Mesenchymal stem cell (in vitro differentiated cells and primary cell): ENCODE data around the gene EVI5.

Experiments used
- DNase-seq: peaks from one replicate; pipeline ENCODE4 v3.0.0-alpha.2; 2013
- H2AFZ ChIP-seq: one replicate; pipeline ENCODE4 v1.6.1; 2013; ENCODE audit warnings: low read depth, mild to moderate bottlenecking, control low read depth, inconsistent platforms, low read length, moderate library complexity
- H2AK5ac ChIP-seq: 2 replicates; pipeline ENCODE4 v1.6.1; 2013; ENCODE audit warnings: low read length, moderate library complexity, mild to moderate bottlenecking, inconsistent platforms; ENCODE audit not compliant: severe bottlenecking
- H2BK120ac ChIP-seq: one replicate; pipeline ENCODE4 v1.6.1; 2013; ENCODE audit warnings: low read depth, mild to moderate bottlenecking, inconsistent platforms, low read length, moderate library complexity
- H2BK12ac ChIP-seq, 2 experiments: one replicate each; pipeline ENCODE4 v1.6.1; 2013; ENCODE audit warnings: inconsistent platforms in 2 of 2, low read length in 2 of 2, mild to moderate bottlenecking in 2 of 2, moderate library complexity in 2 of 2, control low read depth in 1 of 2
- H2BK15ac ChIP-seq: one replicate; pipeline ENCODE4 v1.6.1; 2013; ENCODE audit warnings: mild to moderate bottlenecking, low read depth, inconsistent platforms; ENCODE audit not compliant: poor library complexity, severe bottlenecking
- H2BK5ac ChIP-seq: 2 replicates; pipeline ENCODE4 v1.6.1; 2013; ENCODE audit warnings: low read depth, mild to moderate bottlenecking, low read length, control low read depth, inconsistent platforms; ENCODE audit not compliant: poor library complexity, severe bottlenecking
- H3K14ac ChIP-seq, 2 experiments: one replicate each; pipeline ENCODE4 v1.6.1; 2013; ENCODE audit warnings: inconsistent platforms in 2 of 2, low read length in 2 of 2, control low read depth in 1 of 2, mild to moderate bottlenecking in 1 of 2, moderate library complexity in 1 of 2
- H3K18ac ChIP-seq, 2 experiments: one replicate each; pipeline ENCODE4 v1.6.1; 2013; ENCODE audit warnings: inconsistent platforms in 2 of 2, low read length in 2 of 2, control low read depth in 1 of 2, low read depth in 1 of 2, mild to moderate bottlenecking in 1 of 2
- H3K23ac ChIP-seq, 2 experiments: one replicate each; pipeline ENCODE4 v1.6.1; 2013; ENCODE audit warnings: inconsistent platforms in 2 of 2, low read length in 2 of 2, mild to moderate bottlenecking in 2 of 2, moderate library complexity in 2 of 2, control low read depth in 1 of 2
- H3K27ac ChIP-seq: 2 replicates; pipeline ENCODE4 v1.5.1; 2013; ENCODE audit warnings: mild to moderate bottlenecking, moderate library complexity, low read length, control low read depth, inconsistent platforms; ENCODE audit not compliant: poor library complexity, severe bottlenecking
- H3K27me3 ChIP-seq, 2 experiments: 2 replicates each; pipeline versions ENCODE4 v1.6.1 to v1.7.0; 2013; ENCODE audit warnings: low read length in 2 of 2, mild to moderate bottlenecking in 2 of 2, moderate library complexity in 2 of 2, control low read depth in 1 of 2, inconsistent platforms in 1 of 2; ENCODE audit not compliant: control insufficient read depth in 1 of 2, insufficient read depth in 1 of 2
- H3K36me3 ChIP-seq, 2 experiments: 2 replicates each; pipeline versions ENCODE4 v1.6.1 to v1.7.0; 2013; ENCODE audit warnings: low read length in 2 of 2, control low read depth in 1 of 2, inconsistent platforms in 1 of 2, low read depth in 1 of 2, mild to moderate bottlenecking in 1 of 2; ENCODE audit not compliant: insufficient read depth in 2 of 2, control insufficient read depth in 1 of 2
- H3K4ac ChIP-seq, 2 experiments: one replicate each; pipeline ENCODE4 v1.6.1; 2013; ENCODE audit warnings: inconsistent platforms in 2 of 2, low read length in 2 of 2, mild to moderate bottlenecking in 2 of 2, moderate library complexity in 2 of 2, control low read depth in 1 of 2, low read depth in 1 of 2
- H3K4me1 ChIP-seq: 2 replicates; pipeline ENCODE4 v1.6.1; 2013; ENCODE audit warnings: low read depth, low read length, control low read depth; ENCODE audit not compliant: control insufficient read depth, insufficient read depth
- H3K4me2 ChIP-seq: 2 replicates; pipeline ENCODE4 v1.6.1; 2013; ENCODE audit warnings: low read length, mild to moderate bottlenecking, inconsistent platforms; ENCODE audit not compliant: poor library complexity, severe bottlenecking
- H3K4me3 ChIP-seq, 2 experiments: 2 replicates each; pipeline versions ENCODE4 v1.5.1 to v1.7.0; 2013; ENCODE audit warnings: low read length in 2 of 2, mild to moderate bottlenecking in 2 of 2, control low read depth in 1 of 2, low read depth in 1 of 2; ENCODE audit not compliant: insufficient read depth in 1 of 2
- H3K79me1 ChIP-seq: replicated peaks from 2 replicates; pipeline ENCODE4 v1.6.1; 2013; ENCODE audit warnings: mild to moderate bottlenecking, control low read depth, low read length, inconsistent platforms; ENCODE audit not compliant: poor library complexity, severe bottlenecking
- H3K9ac ChIP-seq: 2 replicates; pipeline ENCODE4 v1.7.0; 2013; ENCODE audit warnings: mild to moderate bottlenecking, low read length, moderate library complexity
- H3K9me3 ChIP-seq: 2 replicates; pipeline ENCODE4 v1.7.0; 2013; ENCODE audit warnings: mild to moderate bottlenecking, low read length; ENCODE audit not compliant: control insufficient read depth
- H4K8ac ChIP-seq: one replicate; pipeline ENCODE4 v1.6.1; 2013; ENCODE audit warnings: inconsistent platforms, mild to moderate bottlenecking, low read length, moderate library complexity
- H4K91ac ChIP-seq: one replicate; pipeline ENCODE4 v1.6.1; 2013; ENCODE audit warnings: mild to moderate bottlenecking, low read length, inconsistent platforms
- WGBS: methylation state at CpG from one replicate; pipeline ENCODE4 v1.1.7; 2013; ENCODE audit warnings: mixed read lengths; 5-methylcytosine and 5-hydroxymethylcytosine counted together

The EVI5 gene

GRCh38 chr1:92567211-92567868, 217.6 kb downstream of the EVI5 start:
- Histone ChIP-seq H2BK5ac (no peak overlapping the region), H3K9ac (no peak overlapping the region), H3K9me3 (no peaks in the 10 kb centered on the region), H3K14ac (no peak overlapping the region), H3K23ac (no peak overlapping the region), H3K4me2 (no peak overlapping the region), H3K4me3 (no peak overlapping the region), H2BK15ac (no peak overlapping the region), H3K18ac (no peak overlapping the region), H2BK12ac (no peak overlapping the region), H3K79me1 (no peaks in the 10 kb centered on the region), H3K27ac (no peak overlapping the region), H4K8ac (no peak overlapping the region), H2AK5ac (no peak overlapping the region), H2AFZ (no peak overlapping the region), H3K27me3 (no peaks in the 10 kb centered on the region), H3K36me3 (no peaks in the 10 kb centered on the region), H3K4me1 (no peaks in the 10 kb centered on the region), H2BK120ac (no peak overlapping the region), H3K4ac (no peak overlapping the region), H4K91ac (no peak overlapping the region)
- no CpG with 5 or more reads among the region's 1 CpG for WGBS
- DNase-seq = no peak

DNA sequence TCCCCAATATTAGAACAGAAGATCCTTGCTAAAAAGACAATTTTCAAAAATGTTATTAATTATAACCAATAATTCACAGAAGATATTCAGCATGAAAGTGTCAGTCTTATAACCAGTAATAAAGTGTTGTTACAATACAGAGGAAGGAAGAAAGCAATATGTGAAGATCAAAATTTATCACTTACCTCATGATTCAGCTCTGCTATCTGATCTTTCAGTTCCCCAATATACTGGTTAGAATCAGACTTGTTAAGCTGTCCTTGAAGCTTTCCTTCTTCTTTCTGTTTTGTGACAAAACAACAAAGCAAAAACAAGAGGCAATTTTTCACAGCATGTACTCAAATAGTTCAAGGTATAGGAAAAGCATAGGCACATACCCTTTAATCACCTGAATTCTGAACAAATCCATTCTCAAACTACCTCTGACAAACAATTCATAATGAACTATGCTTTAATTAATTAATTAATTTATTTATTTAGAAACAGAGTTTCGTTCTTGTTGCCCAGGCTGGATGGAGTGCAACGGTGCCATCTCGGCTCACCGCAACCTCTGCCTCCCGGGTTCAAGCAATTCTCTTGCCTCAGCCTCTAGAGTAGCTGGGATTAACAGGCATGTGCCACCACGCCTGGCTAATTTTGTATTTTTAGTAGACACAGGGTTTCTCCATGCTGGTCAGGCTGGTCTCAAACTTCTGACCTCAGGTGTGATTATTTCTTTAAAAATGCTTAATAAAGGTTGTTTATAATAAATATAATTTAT, 221.3 kb downstream of the EVI5 start:
- Histone ChIP-seq H3K18ac (no peak overlapping the region), H3K27ac (no peak overlapping the region), H3K9me3 (no peaks in the 10 kb centered on the region), H3K4ac (no peak overlapping the region), H4K91ac (no peak overlapping the region), H2BK5ac (no peak overlapping the region), H2BK120ac (no peak overlapping the region), H3K4me3 (no peak overlapping the region), H2BK15ac (no peak overlapping the region), H2BK12ac (no peak overlapping the region), H2AFZ (no peak overlapping the region), H3K36me3 (no peaks in the 10 kb centered on the region), H3K4me1 (no peaks in the 10 kb centered on the region), H3K27me3 (no peaks in the 10 kb centered on the region), H3K9ac (no peak overlapping the region), H3K79me1 (no peaks in the 10 kb centered on the region), H3K4me2 (no peak overlapping the region), H2AK5ac (no peak overlapping the region), H4K8ac (no peak overlapping the region), H3K14ac (no peak overlapping the region), H3K23ac (no peak overlapping the region)
- 98% methylated on average over 6 of the region's 6 CpGs for WGBS
- no peak for DNase-seq

- Histone ChIP-seq H3K4me1 (no peaks in the 10 kb centered on the region), H3K9ac (no peak overlapping the region), H2BK12ac (no peak overlapping the region), H3K36me3 (peaks cover 0 to 3% of the 10 kb centered on the region in 2 experiments), H3K79me1 (peaks cover 2% of the 10 kb centered on the region), H2BK120ac (no peak overlapping the region), H3K27me3 (no peaks in the 10 kb centered on the region), H2BK5ac (no peak overlapping the region), H3K23ac (no peak overlapping the region), H3K4me2 (no peak overlapping the region), H3K27ac (no peak overlapping the region), H3K14ac (no peak overlapping the region), H3K4me3 (no peak overlapping the region), H2BK15ac (no peak overlapping the region), H3K4ac (no peak overlapping the region), H3K9me3 (no peaks in the 10 kb centered on the region), H2AFZ (no peak overlapping the region), H4K8ac (no peak overlapping the region), H4K91ac (no peak overlapping the region), H3K18ac (no peak overlapping the region), H2AK5ac (no peak overlapping the region)
- WGBS = no CpG with 5 or more reads among the region's 1 CpG
- DNase-seq = no peak
Measured at GRCh38 chr1:92556350-92556749, 228.6 kb downstream of the EVI5 start.

GRCh38 chr1:92554216-92554615, 230.7 kb downstream of the EVI5 start:
- Histone ChIP-seq H3K27ac (no peak overlapping the region), H3K4me3 (no peak overlapping the region), H3K79me1 (peaks cover 2% of the 10 kb centered on the region), H2BK12ac (no peak overlapping the region), H3K23ac (no peak overlapping the region), H3K4me2 (no peak overlapping the region), H4K8ac (no peak overlapping the region), H3K27me3 (no peaks in the 10 kb centered on the region), H2BK15ac (no peak overlapping the region), H3K36me3 (peaks cover 0 to 3% of the 10 kb centered on the region in 2 experiments), H4K91ac (no peak overlapping the region), H2AFZ (no peak overlapping the region), H2BK120ac (no peak overlapping the region), H3K9ac (no peak overlapping the region), H2AK5ac (no peak overlapping the region), H3K18ac (no peak overlapping the region), H3K4ac (no peak overlapping the region), H3K9me3 (no peaks in the 10 kb centered on the region), H3K4me1 (no peaks in the 10 kb centered on the region), H3K14ac (no peak overlapping the region), H2BK5ac (no peak overlapping the region)
- no peak for DNase-seq
- 100% methylated on average over 2 of the region's 3 CpGs for WGBS
